Dermis microvascular lymphatic vessel endothelial cell (primary cell): ENCODE data around the gene DRICH1. TPM values are rescaled to one million over a fixed set of nuclear protein-coding genes. Genes with fewer than 3 reads are reported as not detected.
"Not testable (repeated sequence)": the region's sequence is repeated elsewhere in the genome, so short reads cannot be mapped to it uniquely, and the experiment has no call there.

Source experiments
- DNase-seq, 2 donors: peaks; one replicate each; pipeline versions ENCODE4 v3.0.0 to v3.0.0-alpha.2; 2010; ENCODE audit warnings: low read depth in 2 of 2
- total RNA-seq: library from RNA; depleted of rRNA; stranded (reverse); fragments of >200 nt; gene quantifications from 2 replicates; pipeline ENCODE4 v1.2.1, GENCODE V29; 2014

The DRICH1 gene
- total RNA-seq, 1 donor from 2014 or later: not detected

- no peak for DNase-seq
These were observed 19.6 kb upstream of the DRICH1 start for GRCh38 chr22:23651676-23652075.

- no peak for DNase-seq
These were observed 17.0 kb upstream of the DRICH1 start for GRCh38 chr22:23649071-23649501.

GRCh38 chr22:23646526-23646925 is 14.4 kb upstream of the DRICH1 start:
- DNase-seq: not testable (repeated sequence)

GRCh38 chr22:23640206-23640605 is 8.1 kb upstream of the DRICH1 start:
- not testable (repeated sequence) for DNase-seq

GRCh38 chr22:23639661-23640060 is 7.5 kb upstream of the DRICH1 start:
- no peak for DNase-seq

- DNase-seq: no peak
These were observed 6.5 kb upstream of the DRICH1 start for GRCh38 chr22:23638611-23639010.

GRCh38 chr22:23635291-23635690 is 3.2 kb upstream of the DRICH1 start:
- not testable (repeated sequence) for DNase-seq

GRCh38 chr22:23628056-23628743 is 3.9 kb downstream of the DRICH1 start:
- not testable (repeated sequence) for DNase-seq

- DNase-seq: peak; percentile 27 to 54
These were observed 4.6 kb downstream of the DRICH1 start for GRCh38 chr22:23627401-23628055.

- DNase-seq: no peak
These were observed 5.7 kb downstream of the DRICH1 start for GRCh38 chr22:23626286-23626975.

- DNase-seq: no peak
These were observed 9.5 kb downstream of the DRICH1 start for GRCh38 chr22:23622634-23623033.

- DNase-seq: not testable (repeated sequence)
These were observed 10.2 kb downstream of the DRICH1 start for GRCh38 chr22:23621916-23622315.

- DNase-seq: no peak
These were observed 10.9 kb downstream of the DRICH1 start for GRCh38 chr22:23621082-23621780.

GRCh38 chr22:23613193-23613972 is 18.7 kb downstream of the DRICH1 start:
- no peak for DNase-seq

GRCh38 chr22:23609983-23610781 is 21.9 kb downstream of the DRICH1 start:
- DNase-seq: no peak

GRCh38 chr22:23608583-23608982 is 23.5 kb downstream of the DRICH1 start:
- DNase-seq: peak in 1 of 2 donors; percentile 10

GRCh38 chr22:23606204-23607131 is 25.7 kb downstream of the DRICH1 start:
- no peak for DNase-seq

- no peak for DNase-seq
These were observed 27.0 kb downstream of the DRICH1 start for GRCh38 chr22:23604939-23605712.
